Esophagus squamous epithelium (tissue), 4 donors: ENCODE results near the gene KLK14.

Source experiments
- POLR2A ChIP-seq, 4 donors: fragments of 450-650 bp; IDR thresholded peaks; one replicate each; pipeline ENCODE4 v1.6.1; 2017; ENCODE audit warnings: antibody characterized with exemption in 4 of 4, mild to moderate bottlenecking in 4 of 4, moderate library complexity in 3 of 4
- TF ChIP-seq, protein P1 (sequence below), 6 experiments: fragments of 450-650 bp in 4 of 6; fragments of 200-600 bp in 2 of 6; sonication (generic) in 2 of 6; IDR thresholded peaks; one replicate each; pipeline ENCODE4 v1.5.1; 2016 to 2019; ENCODE audit warnings: antibody characterized with exemption in 6 of 6, mild to moderate bottlenecking in 4 of 6, moderate library complexity in 4 of 6

DNA sequence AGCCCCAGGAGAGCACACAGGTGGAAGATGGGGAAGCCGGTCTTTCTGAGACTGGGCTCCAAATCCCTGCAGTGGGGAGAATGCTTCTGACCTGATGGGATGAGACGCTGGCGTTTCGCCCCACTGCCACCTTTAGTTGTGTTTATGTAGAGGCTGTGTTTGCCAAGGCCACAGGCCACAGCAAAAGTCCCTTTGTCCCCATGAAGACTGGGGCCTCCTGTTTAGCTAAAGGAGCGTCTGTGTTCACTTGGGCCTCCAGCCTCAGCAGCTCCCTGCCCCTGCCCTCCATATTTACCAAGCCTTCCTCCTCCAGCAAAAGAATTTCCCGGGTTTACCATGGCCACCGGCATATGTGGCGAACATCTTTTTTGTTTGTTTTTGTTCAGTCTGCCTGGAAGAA, 10.4 kb upstream of the KLK14 start:
- TF ChIP-seq, protein P1, sequence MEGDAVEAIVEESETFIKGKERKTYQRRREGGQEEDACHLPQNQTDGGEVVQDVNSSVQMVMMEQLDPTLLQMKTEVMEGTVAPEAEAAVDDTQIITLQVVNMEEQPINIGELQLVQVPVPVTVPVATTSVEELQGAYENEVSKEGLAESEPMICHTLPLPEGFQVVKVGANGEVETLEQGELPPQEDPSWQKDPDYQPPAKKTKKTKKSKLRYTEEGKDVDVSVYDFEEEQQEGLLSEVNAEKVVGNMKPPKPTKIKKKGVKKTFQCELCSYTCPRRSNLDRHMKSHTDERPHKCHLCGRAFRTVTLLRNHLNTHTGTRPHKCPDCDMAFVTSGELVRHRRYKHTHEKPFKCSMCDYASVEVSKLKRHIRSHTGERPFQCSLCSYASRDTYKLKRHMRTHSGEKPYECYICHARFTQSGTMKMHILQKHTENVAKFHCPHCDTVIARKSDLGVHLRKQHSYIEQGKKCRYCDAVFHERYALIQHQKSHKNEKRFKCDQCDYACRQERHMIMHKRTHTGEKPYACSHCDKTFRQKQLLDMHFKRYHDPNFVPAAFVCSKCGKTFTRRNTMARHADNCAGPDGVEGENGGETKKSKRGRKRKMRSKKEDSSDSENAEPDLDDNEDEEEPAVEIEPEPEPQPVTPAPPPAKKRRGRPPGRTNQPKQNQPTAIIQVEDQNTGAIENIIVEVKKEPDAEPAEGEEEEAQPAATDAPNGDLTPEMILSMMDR (IDR thresholded peaks at IDR 0.05) = no peak
- TF ChIP-seq POLR2A (IDR thresholded peaks at IDR 0.05) = no peak
